GM12878 (cell line): ENCODE results near the gene TCOF1. TPM values are rescaled to one million over a fixed set of nuclear protein-coding genes. Genes with fewer than 3 reads are reported as not detected.

ENCODE experiments used
- ATAC-seq: fragments of 200-7000 bp; cut with Tn5 transposase; 3 replicates; pipeline ENCODE4 v1.9.1; 2020; ENCODE audit warnings: mild to moderate bottlenecking, moderate library complexity
- BruUV-seq: library from RNA; stranded (reverse); fragments of 400-500 nt; replicated peaks from 2 replicates; lab custom pipeline; 2021; lab: Mats Ljungman, UMichigan
- CTCF ChIA-PET: fragments of 300-600 bp; sonication (Branson Sonifier 250); formaldehyde crosslinking; extraction: SDS; loops from one replicate; lab custom pipeline; 2021; ENCODE audit warnings: inconsistent platforms; lab: Yijun Ruan, JAX
- POLR2A ChIA-PET: fragments of 350-600 bp; formaldehyde crosslinking; extraction: SDS; loops from one replicate; lab custom pipeline; 2021; ENCODE audit warnings: inconsistent platforms; lab: Charles Lee
- RAD21 ChIA-PET: fragments of 300-600 bp; sonication (Branson Sonifier 250); formaldehyde crosslinking; loops from one replicate; lab custom pipeline; 2023; ENCODE audit warnings: antibody characterized with exemption; ENCODE audit not compliant: unreplicated experiment; lab: Charles Lee
- SMC1A ChIA-PET: fragments of 300-600 bp; sonication (Branson Sonifier 250); formaldehyde crosslinking; loops from one replicate; lab custom pipeline; 2023; ENCODE audit not compliant: unreplicated experiment, uncharacterized antibody; lab: Charles Lee
- DNase-seq: peaks from one replicate; pipeline ENCODE4 v3.0.0-alpha.2; 2011; ENCODE audit warnings: low read depth, low spot score
- FAIRE-seq: peaks from 3 replicates; lab custom pipeline; 2011; peaks lifted over from hg19 to GRCh38; lab: Jason Lieb, UNC
- H2AFZ ChIP-seq: 2 replicates; pipeline ENCODE4 v1.6.0; 2011; ENCODE audit warnings: low read depth, low read length, control low read depth; ENCODE audit not compliant: control insufficient read depth
- H3K27ac ChIP-seq: 2 replicates; pipeline ENCODE4 v1.5.1; 2011; ENCODE audit warnings: control low read depth; ENCODE audit not compliant: control insufficient read depth, insufficient read depth
- H3K27me3 ChIP-seq, 2 experiments: replicated peaks in 1 of 2; 2 replicates each; pipeline versions ENCODE4 v1.6.0 to v1.6.1; 2011; ENCODE audit warnings: low read length in 1 of 2; ENCODE audit not compliant: control insufficient read depth in 2 of 2, insufficient read depth in 2 of 2
- H3K36me3 ChIP-seq, 2 experiments: 2 replicates each; pipeline ENCODE4 v1.5.1; 2011; ENCODE audit warnings: low read length in 1 of 2; ENCODE audit not compliant: control insufficient read depth in 2 of 2, insufficient read depth in 2 of 2
- H3K4me1 ChIP-seq: 2 replicates; pipeline ENCODE4 v1.6.1; 2011; ENCODE audit warnings: mild to moderate bottlenecking, low read length, moderate library complexity, mixed read lengths; ENCODE audit not compliant: control insufficient read depth, insufficient read depth
- H3K4me2 ChIP-seq: 2 replicates; pipeline ENCODE4 v1.6.0; 2011; ENCODE audit warnings: control low read depth; ENCODE audit not compliant: control insufficient read depth, insufficient read depth
- H3K4me3 ChIP-seq: fragments of 200-600 bp; sonication (generic); 2 replicates; pipeline ENCODE4 v1.5.1; 2016
- H3K79me2 ChIP-seq: 2 replicates; pipeline ENCODE4 v1.6.0; 2011; ENCODE audit warnings: low read length; ENCODE audit not compliant: control insufficient read depth, insufficient read depth
- H3K9ac ChIP-seq: 2 replicates; pipeline ENCODE4 v1.8.0; 2011; ENCODE audit warnings: low read length, control low read depth, mixed read lengths; ENCODE audit not compliant: control insufficient read depth, insufficient read depth
- H3K9me3 ChIP-seq: replicated peaks from 3 replicates; pipeline ENCODE4 v1.5.1; 2011; ENCODE audit warnings: mild to moderate bottlenecking, low read length; ENCODE audit not compliant: control insufficient read depth, insufficient read depth
- H4K20me1 ChIP-seq: 2 replicates; pipeline ENCODE4 v1.6.0; 2011; ENCODE audit not compliant: control insufficient read depth, insufficient read depth
- E2F4 ChIP-seq: IDR thresholded peaks from 2 replicates; pipeline ENCODE4 v1.6.1; 2012; ENCODE audit warnings: low read depth, low read length, improper control_type of control experiment
- HDAC6 ChIP-seq: fragments of 200-600 bp; sonication (generic); IDR thresholded peaks from one replicate; pipeline ENCODE4 v1.8.0; 2017; ENCODE audit warnings: antibody characterized with exemption; ENCODE audit not compliant: unreplicated experiment
- NR2C1 ChIP-seq: fragments of 450-650 bp; IDR thresholded peaks from 2 replicates; pipeline ENCODE4 v1.6.1; 2017; ENCODE audit warnings: antibody characterized with exemption, mild to moderate bottlenecking, moderate library complexity
- PAX5 ChIP-seq: IDR thresholded peaks from 2 replicates; pipeline ENCODE4 v1.6.1; 2011; ENCODE audit warnings: low read depth, low read length, borderline replicate concordance
- SMAD5 ChIP-seq: IDR thresholded peaks from 2 replicates; pipeline ENCODE4 v1.6.1; 2016; ENCODE audit warnings: antibody characterized with exemption, low read depth
- SUZ12 ChIP-seq: fragments of 200-600 bp; sonication (generic); IDR thresholded peaks from one replicate; pipeline ENCODE4 v1.6.1; 2018; ENCODE audit warnings: antibody characterized with exemption, mild to moderate bottlenecking; ENCODE audit not compliant: unreplicated experiment
- TARDBP ChIP-seq: IDR thresholded peaks from 2 replicates; pipeline ENCODE4 v1.6.1; 2016; ENCODE audit warnings: borderline replicate concordance
- WGBS: methylation state at CpG from one replicate; pipeline ENCODE4 v1.1.6; 2016; ENCODE audit warnings: low lambda C conversion rate; ENCODE audit not compliant: insufficient replicate concordance, insufficient coverage; ENCODE audit errors: missing lambda C conversion rate; 5-methylcytosine and 5-hydroxymethylcytosine counted together
- in situ Hi-C: fragments of 300-500 bp; cut with MboI; formaldehyde crosslinking; loops from 9 replicates; pipeline ENCODE4 v1.14.3; 2018; ENCODE audit warnings: mixed read lengths
- intact Hi-C: fragments of 100-400 bp; cut with micrococcal nuclease; formaldehyde crosslinking; loops from one replicate; pipeline ENCODE4 v1.14.2; 2022; ENCODE audit not compliant: unreplicated experiment
- polyA plus RNA-seq, 11 experiments: library from polyadenylated mRNA; depleted of rRNA in 4 of 11; unstranded in 6 of 11; stranded (reverse) in 5 of 11; fragments of >200 nt; fragmentation: Nextera tagmentation in 4 of 11; fragmentation: Illumina TruSeq in 1 of 11; extraction: Ambion mirVana in 4 of 11; extraction: Trizol in 1 of 11; gene quantifications; 1 replicate in 1 of 11; 2 replicates in 10 of 11; pipeline versions ENCODE4 v1.2.1 to v1.2.3, GENCODE V29; 2011 to 2016; ENCODE audit warnings: inconsistent platforms in 2 of 11, missing spikeins in 2 of 11, low read depth in 1 of 11
- total RNA-seq, 4 experiments: library from RNA; depleted of rRNA in 3 of 4; stranded (reverse); fragments of >200 nt in 3 of 4; fragmentation: Illumina TruSeq in 1 of 4; extraction: Trizol in 1 of 4; gene quantifications; 2 replicates each; pipeline versions ENCODE4 v1.2.1 to v1.2.3, GENCODE V29; 2013 to 2021
- TF ChIP-seq, protein P1 (sequence below): fragments of 450-650 bp; IDR thresholded peaks from 2 replicates; pipeline ENCODE4 v1.6.1; 2014; ENCODE audit warnings: mild to moderate bottlenecking
- TF ChIP-seq, protein P2 (sequence below): IDR thresholded peaks from 2 replicates; pipeline ENCODE4 v1.6.1; 2012; ENCODE audit warnings: improper control_type of control experiment, low read depth, low read length; ENCODE audit not compliant: insufficient replicate concordance
- TF ChIP-seq, protein P3 (sequence below): IDR thresholded peaks from 2 replicates; pipeline ENCODE4 v1.6.1; 2011; ENCODE audit warnings: borderline replicate concordance, low read depth, mild to moderate bottlenecking, moderate library complexity, low read length; ENCODE audit not compliant: insufficient read depth, poor library complexity, severe bottlenecking
- TF ChIP-seq, protein P4 (sequence below): IDR thresholded peaks from 2 replicates; pipeline ENCODE4 v1.6.1; 2012; ENCODE audit warnings: low read depth, low read length, improper control_type of control experiment
- TF ChIP-seq, protein P5 (sequence below): fragments of 450-650 bp; IDR thresholded peaks from 2 replicates; pipeline ENCODE4 v1.6.1; 2017; ENCODE audit warnings: mild to moderate bottlenecking

Gene TCOF1
- total and polyA plus RNA-seq, 10 of the 15 experiments (the other 5 are each of a cell fraction or from before 2014, with no cell fraction given), result 8.7 to 83.9 (median 38.9) TPM

DNA sequence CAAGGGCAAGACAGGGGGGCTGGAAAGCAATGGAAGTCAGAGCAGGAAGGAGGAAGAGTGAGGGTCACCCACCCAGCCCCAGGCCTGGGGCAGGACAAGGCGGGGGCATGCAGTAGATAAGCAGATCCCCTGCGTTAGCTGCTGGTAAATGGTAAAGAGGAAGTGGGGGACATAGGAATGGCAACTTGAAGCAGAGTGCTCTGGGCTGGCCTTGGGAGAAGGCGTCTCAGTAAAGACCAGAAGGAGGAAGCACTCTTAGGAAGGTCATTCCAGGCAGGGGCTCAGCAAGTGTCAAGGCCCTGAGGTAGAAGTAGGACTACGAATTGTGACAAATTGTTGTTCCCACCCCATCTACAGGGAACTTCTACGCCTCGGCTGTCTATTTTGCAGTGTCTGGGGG, 15.1 kb downstream of the TCOF1 start:
- no peaks in the 10 kb centered on the region for H4K20me1 ChIP-seq
- no peak overlapping the region for H3K27ac ChIP-seq
- no peak overlapping the region for H3K9ac ChIP-seq
- ChIA-PET SMC1A (no interaction called here), POLR2A (no interaction called here), CTCF (no interaction called here), RAD21 (no interaction called here)
- H3K36me3 ChIP-seq, result peaks cover 42 to 70% of the 10 kb centered on the region in 2 experiments; a peak in 3 of 4 replicates
- WGBS, result 92% methylated on average over 6 of the region's 6 CpGs
- no peak for DNase-seq
- no peaks in the 10 kb centered on the region for H3K4me1 ChIP-seq
- no peak overlapping the region for H3K4me3 ChIP-seq
- no peak overlapping the region for H2AFZ ChIP-seq
- BruUV-seq, result no TSS peak
- no peak overlapping the region for H3K4me2 ChIP-seq
- no peaks in the 10 kb centered on the region for H3K79me2 ChIP-seq
- no peaks in the 10 kb centered on the region for H3K9me3 ChIP-seq
- in situ Hi-C loops, result no loop called here
- intact Hi-C loops, result no loop called here
- no peaks in the 10 kb centered on the region for H3K27me3 ChIP-seq
- FAIRE-seq, result no peak
- no peak for ATAC-seq
- TF ChIP-seq SUZ12 (no peak), NR2C1 (no peak), SMAD5 (no peak), PAX5 (no peak), HDAC6 (no peak), E2F4 (no peak), TARDBP (no peak)
- TF ChIP-seq, protein P1, sequence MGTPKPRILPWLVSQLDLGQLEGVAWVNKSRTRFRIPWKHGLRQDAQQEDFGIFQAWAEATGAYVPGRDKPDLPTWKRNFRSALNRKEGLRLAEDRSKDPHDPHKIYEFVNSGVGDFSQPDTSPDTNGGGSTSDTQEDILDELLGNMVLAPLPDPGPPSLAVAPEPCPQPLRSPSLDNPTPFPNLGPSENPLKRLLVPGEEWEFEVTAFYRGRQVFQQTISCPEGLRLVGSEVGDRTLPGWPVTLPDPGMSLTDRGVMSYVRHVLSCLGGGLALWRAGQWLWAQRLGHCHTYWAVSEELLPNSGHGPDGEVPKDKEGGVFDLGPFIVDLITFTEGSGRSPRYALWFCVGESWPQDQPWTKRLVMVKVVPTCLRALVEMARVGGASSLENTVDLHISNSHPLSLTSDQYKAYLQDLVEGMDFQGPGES, result no peak
- TF ChIP-seq, protein P2, sequence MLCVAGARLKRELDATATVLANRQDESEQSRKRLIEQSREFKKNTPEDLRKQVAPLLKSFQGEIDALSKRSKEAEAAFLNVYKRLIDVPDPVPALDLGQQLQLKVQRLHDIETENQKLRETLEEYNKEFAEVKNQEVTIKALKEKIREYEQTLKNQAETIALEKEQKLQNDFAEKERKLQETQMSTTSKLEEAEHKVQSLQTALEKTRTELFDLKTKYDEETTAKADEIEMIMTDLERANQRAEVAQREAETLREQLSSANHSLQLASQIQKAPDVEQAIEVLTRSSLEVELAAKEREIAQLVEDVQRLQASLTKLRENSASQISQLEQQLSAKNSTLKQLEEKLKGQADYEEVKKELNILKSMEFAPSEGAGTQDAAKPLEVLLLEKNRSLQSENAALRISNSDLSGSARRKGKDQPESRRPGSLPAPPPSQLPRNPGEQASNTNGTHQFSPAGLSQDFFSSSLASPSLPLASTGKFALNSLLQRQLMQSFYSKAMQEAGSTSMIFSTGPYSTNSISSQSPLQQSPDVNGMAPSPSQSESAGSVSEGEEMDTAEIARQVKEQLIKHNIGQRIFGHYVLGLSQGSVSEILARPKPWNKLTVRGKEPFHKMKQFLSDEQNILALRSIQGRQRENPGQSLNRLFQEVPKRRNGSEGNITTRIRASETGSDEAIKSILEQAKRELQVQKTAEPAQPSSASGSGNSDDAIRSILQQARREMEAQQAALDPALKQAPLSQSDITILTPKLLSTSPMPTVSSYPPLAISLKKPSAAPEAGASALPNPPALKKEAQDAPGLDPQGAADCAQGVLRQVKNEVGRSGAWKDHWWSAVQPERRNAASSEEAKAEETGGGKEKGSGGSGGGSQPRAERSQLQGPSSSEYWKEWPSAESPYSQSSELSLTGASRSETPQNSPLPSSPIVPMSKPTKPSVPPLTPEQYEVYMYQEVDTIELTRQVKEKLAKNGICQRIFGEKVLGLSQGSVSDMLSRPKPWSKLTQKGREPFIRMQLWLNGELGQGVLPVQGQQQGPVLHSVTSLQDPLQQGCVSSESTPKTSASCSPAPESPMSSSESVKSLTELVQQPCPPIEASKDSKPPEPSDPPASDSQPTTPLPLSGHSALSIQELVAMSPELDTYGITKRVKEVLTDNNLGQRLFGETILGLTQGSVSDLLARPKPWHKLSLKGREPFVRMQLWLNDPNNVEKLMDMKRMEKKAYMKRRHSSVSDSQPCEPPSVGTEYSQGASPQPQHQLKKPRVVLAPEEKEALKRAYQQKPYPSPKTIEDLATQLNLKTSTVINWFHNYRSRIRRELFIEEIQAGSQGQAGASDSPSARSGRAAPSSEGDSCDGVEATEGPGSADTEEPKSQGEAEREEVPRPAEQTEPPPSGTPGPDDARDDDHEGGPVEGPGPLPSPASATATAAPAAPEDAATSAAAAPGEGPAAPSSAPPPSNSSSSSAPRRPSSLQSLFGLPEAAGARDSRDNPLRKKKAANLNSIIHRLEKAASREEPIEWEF, result no peak
- TF ChIP-seq, protein P3, sequence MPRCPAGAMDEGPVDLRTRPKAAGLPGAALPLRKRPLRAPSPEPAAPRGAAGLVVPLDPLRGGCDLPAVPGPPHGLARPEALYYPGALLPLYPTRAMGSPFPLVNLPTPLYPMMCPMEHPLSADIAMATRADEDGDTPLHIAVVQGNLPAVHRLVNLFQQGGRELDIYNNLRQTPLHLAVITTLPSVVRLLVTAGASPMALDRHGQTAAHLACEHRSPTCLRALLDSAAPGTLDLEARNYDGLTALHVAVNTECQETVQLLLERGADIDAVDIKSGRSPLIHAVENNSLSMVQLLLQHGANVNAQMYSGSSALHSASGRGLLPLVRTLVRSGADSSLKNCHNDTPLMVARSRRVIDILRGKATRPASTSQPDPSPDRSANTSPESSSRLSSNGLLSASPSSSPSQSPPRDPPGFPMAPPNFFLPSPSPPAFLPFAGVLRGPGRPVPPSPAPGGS, result no peak
- TF ChIP-seq, protein P4, sequence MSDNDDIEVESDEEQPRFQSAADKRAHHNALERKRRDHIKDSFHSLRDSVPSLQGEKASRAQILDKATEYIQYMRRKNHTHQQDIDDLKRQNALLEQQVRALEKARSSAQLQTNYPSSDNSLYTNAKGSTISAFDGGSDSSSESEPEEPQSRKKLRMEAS, result no peak
- TF ChIP-seq, protein P5, sequence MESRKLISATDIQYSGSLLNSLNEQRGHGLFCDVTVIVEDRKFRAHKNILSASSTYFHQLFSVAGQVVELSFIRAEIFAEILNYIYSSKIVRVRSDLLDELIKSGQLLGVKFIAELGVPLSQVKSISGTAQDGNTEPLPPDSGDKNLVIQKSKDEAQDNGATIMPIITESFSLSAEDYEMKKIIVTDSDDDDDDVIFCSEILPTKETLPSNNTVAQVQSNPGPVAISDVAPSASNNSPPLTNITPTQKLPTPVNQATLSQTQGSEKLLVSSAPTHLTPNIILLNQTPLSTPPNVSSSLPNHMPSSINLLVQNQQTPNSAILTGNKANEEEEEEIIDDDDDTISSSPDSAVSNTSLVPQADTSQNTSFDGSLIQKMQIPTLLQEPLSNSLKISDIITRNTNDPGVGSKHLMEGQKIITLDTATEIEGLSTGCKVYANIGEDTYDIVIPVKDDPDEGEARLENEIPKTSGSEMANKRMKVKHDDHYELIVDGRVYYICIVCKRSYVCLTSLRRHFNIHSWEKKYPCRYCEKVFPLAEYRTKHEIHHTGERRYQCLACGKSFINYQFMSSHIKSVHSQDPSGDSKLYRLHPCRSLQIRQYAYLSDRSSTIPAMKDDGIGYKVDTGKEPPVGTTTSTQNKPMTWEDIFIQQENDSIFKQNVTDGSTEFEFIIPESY, result no peak
